Measurements from ENCODE around the gene NPTX1.

NPTX1 gene

DNA sequence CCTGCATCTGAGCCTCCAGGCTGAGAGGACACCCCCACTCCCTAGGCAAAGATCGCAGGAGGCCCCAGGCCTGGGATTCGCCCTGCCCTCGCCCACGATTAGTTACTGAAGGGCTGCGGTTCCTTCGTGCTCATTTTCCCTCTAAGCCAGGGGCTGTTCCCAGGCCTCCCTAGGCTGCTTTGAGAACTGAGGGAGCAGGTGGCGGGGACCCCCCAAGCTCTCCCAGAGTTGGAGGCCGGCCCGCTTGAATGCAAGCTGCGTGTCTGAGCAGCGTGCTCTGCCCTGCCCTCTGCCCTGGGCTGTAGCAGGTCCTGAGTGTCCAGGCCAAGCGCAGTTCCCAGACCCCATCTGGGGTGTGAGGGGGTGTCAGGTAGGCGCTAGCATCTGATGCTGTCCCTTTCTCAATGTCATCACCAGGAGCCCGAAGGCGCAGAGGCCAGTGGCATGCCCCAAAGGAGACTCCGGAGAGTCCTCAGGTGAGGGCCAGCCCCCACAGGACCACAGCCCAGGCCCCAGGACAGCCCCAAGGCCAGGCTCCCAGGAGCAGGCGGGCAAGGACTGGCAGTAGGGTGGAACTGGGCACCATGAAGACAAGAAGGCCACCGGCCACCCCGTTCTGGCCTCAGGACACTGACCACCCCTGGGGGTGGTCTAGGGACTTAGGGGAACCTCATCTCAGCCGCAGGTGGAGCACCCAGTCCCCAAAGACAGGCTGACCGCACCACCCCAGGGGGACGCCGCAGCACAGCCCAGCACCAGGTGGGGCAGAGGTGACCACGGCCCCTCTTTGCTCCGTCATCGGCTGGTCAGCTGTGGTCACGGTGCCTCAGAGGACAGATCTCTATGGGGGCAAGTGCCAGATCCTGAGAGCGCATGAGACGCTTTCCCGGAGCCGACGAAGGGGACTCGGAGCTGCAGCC, 46.8 kb downstream of the NPTX1 start:
- DNase-seq (ENCODE audit: low read depth in 3 of 3, low spot score in 1 of 3) = no peak

- no peak for DNase-seq (ENCODE audit: low read depth in 3 of 3, low spot score in 1 of 3)
Measured at GRCh38 chr17:80428796-80429195, 47.6 kb downstream of the NPTX1 start.

DNA sequence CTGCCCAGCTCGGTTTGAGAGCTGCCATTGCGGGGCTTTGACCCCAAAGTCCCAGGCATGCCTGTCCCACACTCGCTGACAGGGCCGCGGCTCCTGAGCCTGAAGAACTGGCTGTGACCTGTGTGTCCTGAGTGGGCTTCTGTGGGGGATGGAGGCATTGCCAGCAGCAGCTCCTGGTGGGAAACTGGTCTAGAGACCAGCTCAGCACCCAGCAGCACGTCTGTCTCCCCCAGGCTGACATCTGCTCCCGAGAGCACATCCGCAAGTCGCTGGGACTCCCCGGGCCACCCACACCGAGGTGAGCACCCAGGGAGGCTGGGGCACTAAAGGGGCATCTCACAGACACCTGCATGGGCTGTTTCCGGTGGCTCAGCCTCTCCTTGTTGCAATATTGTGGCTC, 48.0 kb downstream of the NPTX1 start:
- no peak for DNase-seq (ENCODE audit: low read depth in 3 of 3, low spot score in 1 of 3)

DNA sequence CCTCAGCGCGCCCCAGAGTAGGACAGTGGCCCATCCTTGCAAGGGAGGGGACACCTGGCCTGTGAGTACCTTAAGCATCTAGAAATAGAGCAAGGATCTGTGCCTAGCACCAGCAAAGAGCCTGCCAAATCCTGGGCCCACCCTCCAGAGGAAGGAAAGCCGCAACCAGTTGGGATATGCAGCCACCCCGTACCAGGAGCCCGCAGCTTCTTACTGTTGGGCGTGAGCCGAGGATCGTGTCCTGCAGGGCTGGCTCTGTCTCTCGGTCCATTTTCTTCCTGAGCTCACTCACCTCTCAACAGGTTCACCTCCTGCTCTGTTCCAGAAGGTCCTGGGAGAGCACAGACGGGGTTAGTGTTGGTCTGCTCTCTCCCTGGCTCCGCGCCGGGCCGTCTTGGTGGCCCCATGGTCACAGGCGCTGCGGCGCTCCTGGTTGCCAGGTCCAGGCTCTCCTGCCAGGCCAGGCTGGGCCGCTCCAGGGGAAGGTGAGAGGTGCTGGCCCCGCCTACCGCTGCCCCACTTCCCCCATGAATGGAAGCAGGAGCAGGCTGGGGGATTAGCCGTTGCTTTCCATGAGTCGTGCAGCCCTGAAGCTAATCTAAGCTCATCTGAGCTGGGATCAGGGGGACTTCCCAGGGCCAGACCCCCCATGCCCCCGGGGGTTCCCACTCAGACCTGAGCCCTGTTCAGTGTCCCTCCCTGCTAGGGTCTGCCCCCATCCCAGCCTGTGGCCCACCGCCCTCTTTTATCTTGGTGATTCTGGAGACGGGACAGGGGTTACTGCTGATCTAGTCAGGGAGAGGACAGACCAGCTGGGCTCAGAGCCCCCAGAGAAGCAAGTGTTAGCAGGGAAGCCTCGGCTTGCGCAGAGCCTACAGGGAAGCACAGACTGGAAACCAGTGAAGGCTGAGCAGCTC, 48.8 kb downstream of the NPTX1 start:
- DNase-seq (ENCODE audit: low read depth in 3 of 3, low spot score in 1 of 3) = no peak

GRCh38 chr17:80426671-80427326, 49.6 kb downstream of the NPTX1 start:
- DNase-seq (ENCODE audit: low read depth in 3 of 3, low spot score in 1 of 3) = peak; percentile 70 to 86 (median 80)

GRCh38 chr17:80425835-80426426, 50.5 kb downstream of the NPTX1 start:
- DNase-seq (ENCODE audit: low read depth in 3 of 3, low spot score in 1 of 3) = no peak

GRCh38 chr17:80424878-80425765, 51.3 kb downstream of the NPTX1 start:
- no peak for DNase-seq (ENCODE audit: low read depth in 3 of 3, low spot score in 1 of 3)

GRCh38 chr17:80424261-80424660, 52.1 kb downstream of the NPTX1 start:
- no peak for DNase-seq (ENCODE audit: low read depth in 3 of 3, low spot score in 1 of 3)

DNA sequence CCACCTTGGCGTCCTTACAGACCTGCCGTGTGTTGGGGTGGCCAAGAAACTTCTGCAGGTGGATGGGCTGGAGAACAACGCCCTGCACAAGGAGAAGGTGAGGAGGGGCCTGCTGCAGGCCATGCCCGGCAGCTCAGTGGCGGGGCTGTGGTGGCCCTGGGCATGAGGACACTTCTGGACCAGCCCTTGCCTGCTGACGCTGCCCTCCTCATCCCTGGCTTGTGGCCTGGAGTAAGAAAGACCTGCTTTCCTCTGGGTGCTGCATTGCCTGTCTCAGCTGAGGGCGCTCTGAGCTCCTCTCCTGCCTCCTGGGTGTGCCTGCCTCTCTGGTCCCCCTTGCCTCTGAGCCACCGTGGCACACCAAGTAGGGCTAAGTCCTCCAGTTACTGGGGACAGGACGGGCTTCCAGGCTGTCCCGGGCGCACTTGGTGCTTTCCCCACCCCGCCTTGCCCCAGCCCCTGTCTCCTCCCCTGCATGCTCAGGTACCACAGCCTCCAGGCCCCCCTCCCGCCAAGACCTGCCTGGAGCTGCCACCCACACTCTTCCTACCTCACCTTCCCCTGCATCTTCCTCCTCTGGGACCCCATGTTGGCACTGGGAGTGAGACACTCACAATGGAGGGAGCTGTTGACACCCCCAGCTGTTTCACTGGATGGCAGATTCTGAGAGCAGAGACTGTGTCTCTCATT, 52.7 kb downstream of the NPTX1 start:
- DNase-seq (ENCODE audit: low read depth in 3 of 3, low spot score in 1 of 3) = no peak

DNA sequence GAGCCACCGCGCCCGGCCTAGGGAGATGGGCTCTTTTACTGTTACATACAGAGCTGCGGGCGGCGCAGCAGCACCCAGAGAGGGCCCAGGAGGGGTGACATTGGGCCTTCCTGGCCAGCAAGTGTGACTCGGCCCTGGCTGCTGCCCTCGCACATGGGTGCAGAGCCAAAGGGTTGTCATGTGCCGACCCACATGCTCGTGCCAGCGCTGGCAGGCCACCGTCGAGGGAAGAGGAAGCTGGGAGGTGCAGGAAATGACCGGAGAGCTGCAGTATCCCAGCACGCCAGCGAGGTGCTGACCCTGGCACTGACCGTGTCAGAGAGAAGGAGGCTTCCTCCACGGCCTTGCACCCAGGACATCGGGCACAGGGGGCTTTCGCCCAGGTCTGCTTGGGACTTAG, 53.4 kb downstream of the NPTX1 start:
- no peak for DNase-seq (ENCODE audit: low read depth in 3 of 3, low spot score in 1 of 3)

DNA sequence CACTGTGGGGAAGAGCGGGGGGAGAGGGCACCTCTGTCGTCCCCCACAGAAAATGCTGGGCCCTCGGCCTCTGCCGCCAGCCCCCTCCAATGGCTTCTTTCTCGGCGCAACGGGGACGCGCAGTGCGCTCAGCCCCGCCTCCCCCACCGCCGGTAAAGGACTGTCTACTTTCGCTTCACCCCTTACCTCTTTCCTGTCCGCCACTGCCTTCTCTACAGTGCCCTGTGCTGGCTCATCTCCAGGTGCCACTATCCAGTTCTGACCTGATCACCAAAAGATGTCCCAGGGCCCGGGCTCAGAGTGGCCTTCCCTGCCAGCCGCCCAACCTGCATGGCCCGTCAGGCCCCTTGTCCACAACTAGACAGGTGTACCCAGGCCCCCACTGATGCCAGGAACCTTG, 54.1 kb downstream of the NPTX1 start:
- DNase-seq (ENCODE audit: low read depth in 3 of 3, low spot score in 1 of 3) = no peak

DNA sequence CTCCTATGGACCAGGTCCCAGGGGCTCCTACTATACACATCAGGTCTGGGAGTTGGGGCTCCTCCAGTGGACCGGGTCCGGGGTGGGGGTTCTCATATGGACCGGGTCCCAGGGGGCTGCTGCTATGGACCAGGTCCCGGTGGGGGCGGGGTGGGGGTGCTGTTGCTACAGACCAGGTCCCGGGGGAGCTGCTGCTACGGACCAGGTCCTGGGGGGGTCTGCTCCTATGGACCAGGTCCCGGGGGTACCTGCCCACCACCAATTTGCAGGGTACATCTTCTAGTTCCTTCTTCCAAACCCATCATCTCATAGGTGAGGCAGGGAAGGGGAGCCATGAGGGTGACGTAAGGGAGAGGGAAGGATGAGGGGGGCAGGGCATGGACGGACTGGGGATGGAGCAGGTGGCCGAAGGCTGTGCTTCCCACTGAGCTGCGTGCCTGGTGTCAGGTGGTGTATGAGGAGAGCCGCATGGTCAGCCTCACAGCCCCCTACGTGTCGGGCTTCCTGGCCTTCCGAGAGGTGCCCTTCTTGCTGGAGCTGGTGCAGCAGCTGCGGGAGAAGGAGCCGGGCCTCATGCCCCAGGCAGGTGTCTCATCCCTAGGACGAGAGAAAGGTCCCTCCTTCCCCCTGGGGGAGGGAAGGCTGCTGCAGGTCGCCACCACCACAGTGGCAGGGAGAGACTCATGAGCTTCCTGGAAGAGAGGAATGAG, 54.9 kb downstream of the NPTX1 start:
- no peak for DNase-seq (ENCODE audit: low read depth in 3 of 3, low spot score in 1 of 3)

DNA sequence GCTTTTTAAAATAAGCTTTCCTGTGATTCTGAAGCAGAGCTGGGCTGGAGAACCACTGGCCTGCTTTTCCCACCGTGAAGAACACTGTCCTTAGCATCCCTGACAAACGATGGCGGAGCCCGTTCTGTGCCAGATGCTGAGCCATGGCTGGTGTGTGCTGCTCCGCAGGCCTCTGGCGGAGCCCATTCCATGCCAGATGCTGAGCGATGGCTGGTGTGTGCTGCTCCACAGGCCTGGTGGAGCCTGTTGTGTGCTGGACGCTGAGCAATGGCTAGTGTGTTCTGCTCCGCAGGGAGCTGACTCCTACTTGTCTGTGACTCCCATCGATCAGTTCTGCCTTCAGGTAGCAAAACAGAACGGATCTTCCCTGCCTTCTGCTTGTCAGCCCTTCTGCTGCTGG, 57.2 kb downstream of the NPTX1 start:
- DNase-seq (ENCODE audit: low read depth in 3 of 3, low spot score in 1 of 3) = no peak

- no peak for DNase-seq (ENCODE audit: low read depth in 3 of 3, low spot score in 1 of 3)
Measured at GRCh38 chr17:80418589-80418988, 57.8 kb downstream of the NPTX1 start.

Measured in stimulated activated CD4-positive, alpha-beta T cell treated with anti-CD3 and anti-CD28 coated beads, TNF-alpha, amount 100 ng/mL, for 1 hour (primary cell).